Measurements from ENCODE around the gene SUGCT.

- TF ChIP-seq POLR2AphosphoS5 (IDR thresholded peaks at IDR 0.05; ENCODE audit: low read depth, low read length): no peak
- TF ChIP-seq REST (IDR thresholded peaks at IDR 0.05; ENCODE audit: insufficient read depth in 1 of 2, low read depth in 2 of 2, low read length in 2 of 2): no peak
Measured at GRCh38 chr7:40447345-40447744, 312.5 kb downstream of the SUGCT start.
